Lower leg skin (tissue), 3 donors: Measurements from ENCODE around the gene PGR.

ENCODE experiments used
- POLR2A ChIP-seq, 2 donors: fragments of 450-650 bp; IDR thresholded peaks; one replicate each; pipeline ENCODE4 v1.6.1; 2016 to 2017; ENCODE audit warnings: antibody characterized with exemption in 2 of 2, mild to moderate bottlenecking in 1 of 2, moderate library complexity in 1 of 2
- TF ChIP-seq, protein P1 (sequence below), 3 donors: fragments of 450-650 bp; IDR thresholded peaks; one replicate each; pipeline ENCODE4 v1.5.1; 2016; ENCODE audit warnings: antibody characterized with exemption in 3 of 3, mild to moderate bottlenecking in 3 of 3, moderate library complexity in 2 of 3

DNA sequence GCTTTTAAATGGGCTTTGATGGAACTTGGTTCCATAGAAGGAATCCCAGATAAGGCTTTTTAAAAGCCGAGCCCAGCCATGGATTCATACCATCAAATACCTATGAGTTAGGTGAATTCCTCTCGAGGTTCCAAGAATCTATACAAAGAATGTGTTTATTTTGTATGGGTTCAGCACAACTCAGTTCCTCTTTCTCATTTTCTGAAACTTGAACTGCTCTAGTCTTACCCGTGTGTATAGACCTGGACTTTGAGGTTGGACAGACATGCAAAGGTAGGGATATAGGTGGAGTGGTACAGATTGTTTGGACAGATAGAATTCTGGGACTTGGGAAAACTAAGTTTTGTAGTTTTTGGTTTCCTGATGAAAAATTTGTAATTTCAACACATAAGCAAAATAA lies 97.9 kb downstream of the PGR start:
- TF ChIP-seq, protein P1, sequence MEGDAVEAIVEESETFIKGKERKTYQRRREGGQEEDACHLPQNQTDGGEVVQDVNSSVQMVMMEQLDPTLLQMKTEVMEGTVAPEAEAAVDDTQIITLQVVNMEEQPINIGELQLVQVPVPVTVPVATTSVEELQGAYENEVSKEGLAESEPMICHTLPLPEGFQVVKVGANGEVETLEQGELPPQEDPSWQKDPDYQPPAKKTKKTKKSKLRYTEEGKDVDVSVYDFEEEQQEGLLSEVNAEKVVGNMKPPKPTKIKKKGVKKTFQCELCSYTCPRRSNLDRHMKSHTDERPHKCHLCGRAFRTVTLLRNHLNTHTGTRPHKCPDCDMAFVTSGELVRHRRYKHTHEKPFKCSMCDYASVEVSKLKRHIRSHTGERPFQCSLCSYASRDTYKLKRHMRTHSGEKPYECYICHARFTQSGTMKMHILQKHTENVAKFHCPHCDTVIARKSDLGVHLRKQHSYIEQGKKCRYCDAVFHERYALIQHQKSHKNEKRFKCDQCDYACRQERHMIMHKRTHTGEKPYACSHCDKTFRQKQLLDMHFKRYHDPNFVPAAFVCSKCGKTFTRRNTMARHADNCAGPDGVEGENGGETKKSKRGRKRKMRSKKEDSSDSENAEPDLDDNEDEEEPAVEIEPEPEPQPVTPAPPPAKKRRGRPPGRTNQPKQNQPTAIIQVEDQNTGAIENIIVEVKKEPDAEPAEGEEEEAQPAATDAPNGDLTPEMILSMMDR (IDR thresholded peaks at IDR 0.05), result no peak
- TF ChIP-seq POLR2A (IDR thresholded peaks at IDR 0.05), result no peak
